H9 (cell line): Measurements from ENCODE around the gene SLC29A4. TPM values are rescaled to one million over a fixed set of nuclear protein-coding genes. Genes with fewer than 3 reads are reported as not detected.

Experiments used
- DNase-seq: peaks from one replicate; pipeline ENCODE4 v3.0.0-alpha.2; 2017
- H2AFZ ChIP-seq: one replicate; pipeline ENCODE4 v1.6.1; 2013; ENCODE audit warnings: mild to moderate bottlenecking, low read length, control low read depth, moderate library complexity
- H2AK5ac ChIP-seq: 2 replicates; pipeline ENCODE4 v1.6.1; 2013; ENCODE audit warnings: low read length, control low read depth, mixed read lengths; ENCODE audit not compliant: insufficient read length
- H2BK120ac ChIP-seq: one replicate; pipeline ENCODE4 v1.6.1; 2013; ENCODE audit warnings: low read depth, mild to moderate bottlenecking, low read length, control low read depth, inconsistent platforms; ENCODE audit not compliant: poor library complexity, severe bottlenecking
- H2BK12ac ChIP-seq: 2 replicates; pipeline ENCODE4 v1.6.1; 2013; ENCODE audit warnings: low read length, control low read depth, mixed read lengths, low read depth; ENCODE audit not compliant: insufficient read length
- H2BK15ac ChIP-seq: 2 replicates; pipeline ENCODE4 v1.6.1; 2013; ENCODE audit warnings: low read depth, low read length, control low read depth
- H2BK20ac ChIP-seq: one replicate; pipeline ENCODE4 v1.6.1; 2013; ENCODE audit warnings: low read depth, mild to moderate bottlenecking, low read length, control low read depth, inconsistent platforms; ENCODE audit not compliant: poor library complexity, severe bottlenecking
- H2BK5ac ChIP-seq: 2 replicates; pipeline ENCODE4 v1.6.1; 2013; ENCODE audit warnings: low read length, control low read depth, mixed read lengths; ENCODE audit not compliant: insufficient read length
- H3K14ac ChIP-seq: 2 replicates; pipeline ENCODE4 v1.6.1; 2013; ENCODE audit warnings: low read length, control low read depth; ENCODE audit not compliant: insufficient read depth
- H3K18ac ChIP-seq: 2 replicates; pipeline ENCODE4 v1.6.1; 2013; ENCODE audit warnings: low read depth, mild to moderate bottlenecking, mixed read lengths, low read length, control low read depth; ENCODE audit not compliant: insufficient read length
- H3K23ac ChIP-seq: 2 replicates; pipeline ENCODE4 v1.6.1; 2013; ENCODE audit warnings: low read length, control low read depth, mixed read lengths, low read depth; ENCODE audit not compliant: insufficient read length
- H3K23me2 ChIP-seq: 2 replicates; pipeline ENCODE4 v1.6.1; 2013; ENCODE audit warnings: low read depth, mild to moderate bottlenecking, mixed read lengths, low read length, control low read depth; ENCODE audit not compliant: insufficient read length, poor library complexity, severe bottlenecking
- H3K27ac ChIP-seq: 2 replicates; pipeline ENCODE4 v1.5.1; 2013; ENCODE audit warnings: low read length, control low read depth, mixed read lengths, low read depth; ENCODE audit not compliant: insufficient read length
- H3K27me3 ChIP-seq: 2 replicates; pipeline ENCODE4 v1.6.1; 2013; ENCODE audit warnings: low read length, control low read depth, inconsistent platforms; ENCODE audit not compliant: insufficient read depth
- H3K4ac ChIP-seq: 2 replicates; pipeline ENCODE4 v1.6.1; 2013; ENCODE audit warnings: low read depth, mild to moderate bottlenecking, control low read depth, inconsistent platforms, low read length, moderate library complexity
- H3K4me1 ChIP-seq: 2 replicates; pipeline ENCODE4 v1.6.1; 2013; ENCODE audit warnings: low read length, control low read depth, inconsistent platforms; ENCODE audit not compliant: insufficient read depth
- H3K4me2 ChIP-seq: 2 replicates; pipeline ENCODE4 v1.6.1; 2013; ENCODE audit warnings: low read length, control low read depth, mixed read lengths; ENCODE audit not compliant: insufficient read length, insufficient read depth
- H3K56ac ChIP-seq: 2 replicates; pipeline ENCODE4 v1.6.1; 2013; ENCODE audit warnings: low read depth, mild to moderate bottlenecking, mixed read lengths, low read length, control low read depth; ENCODE audit not compliant: insufficient read length
- H3K79me1 ChIP-seq: 2 replicates; pipeline ENCODE4 v1.6.1; 2013; ENCODE audit warnings: low read depth, mild to moderate bottlenecking, moderate library complexity, low read length, control low read depth, inconsistent platforms; ENCODE audit not compliant: insufficient read depth, poor library complexity, severe bottlenecking
- H3K79me2 ChIP-seq: 2 replicates; pipeline ENCODE4 v1.6.1; 2013; ENCODE audit warnings: low read length, control low read depth, inconsistent platforms; ENCODE audit not compliant: insufficient read depth
- H3K9ac ChIP-seq: 2 replicates; pipeline ENCODE4 v1.6.1; 2013; ENCODE audit warnings: low read length, control low read depth, mixed read lengths; ENCODE audit not compliant: insufficient read length; ENCODE audit errors: extremely low read depth
- H3K9me3 ChIP-seq: one replicate; pipeline ENCODE4 v1.6.1; 2013; ENCODE audit warnings: low read depth, low read length, inconsistent platforms; ENCODE audit not compliant: control insufficient read depth
- H3T11ph ChIP-seq: one replicate; pipeline ENCODE4 v1.6.1; 2013; ENCODE audit warnings: mild to moderate bottlenecking, low read length, control low read depth, inconsistent platforms
- H4K20me1 ChIP-seq: one replicate; pipeline ENCODE4 v1.6.1; 2013; ENCODE audit not compliant: control insufficient read depth, insufficient read length, insufficient read depth
- H4K5ac ChIP-seq: 2 replicates; pipeline ENCODE4 v1.6.1; 2013; ENCODE audit warnings: low read depth, mild to moderate bottlenecking, mixed read lengths, low read length, control low read depth; ENCODE audit not compliant: insufficient read length
- H4K8ac ChIP-seq: replicated peaks from 2 replicates; pipeline ENCODE4 v1.6.1; 2013; ENCODE audit warnings: low read length, control low read depth, mixed read lengths, low read depth; ENCODE audit not compliant: insufficient read length
- H4K91ac ChIP-seq: 2 replicates; pipeline ENCODE4 v1.6.1; 2013; ENCODE audit warnings: low read depth, mild to moderate bottlenecking, moderate library complexity, mixed read lengths, low read length, control low read depth; ENCODE audit not compliant: insufficient read length
- H3K27ac Mint-ChIP-seq, 3 experiments: 2 replicates in 2 of 3; 3 replicates in 1 of 3; pipeline ENCODE4 v1.8.0; 2020 to 2021; ENCODE audit warnings: mixed read lengths in 3 of 3, mild to moderate bottlenecking in 1 of 3, moderate library complexity in 1 of 3
- H3K27me3 Mint-ChIP-seq: 2 replicates; pipeline ENCODE4 v1.8.0; 2021; ENCODE audit warnings: low read depth, mild to moderate bottlenecking, moderate library complexity, mixed read lengths
- H3K36me3 Mint-ChIP-seq, 3 experiments: 2 replicates in 2 of 3; 3 replicates in 1 of 3; pipeline ENCODE4 v1.8.0; 2020 to 2021; ENCODE audit warnings: low read depth in 3 of 3, mixed read lengths in 3 of 3; ENCODE audit not compliant: insufficient read depth in 1 of 3
- H3K4me1 Mint-ChIP-seq, 2 experiments: 2 replicates each; pipeline ENCODE4 v1.8.0; 2020; ENCODE audit warnings: mixed read lengths in 2 of 2
- H3K4me3 Mint-ChIP-seq, 2 experiments: 2 replicates in 1 of 2; 3 replicates in 1 of 2; pipeline ENCODE4 v1.8.0; 2020 to 2021; ENCODE audit warnings: mild to moderate bottlenecking in 2 of 2, mixed read lengths in 2 of 2, moderate library complexity in 1 of 2
- H3K9me3 Mint-ChIP-seq, 2 experiments: 2 replicates in 1 of 2; 3 replicates in 1 of 2; pipeline ENCODE4 v1.8.0; 2020; ENCODE audit warnings: mild to moderate bottlenecking in 2 of 2, mixed read lengths in 2 of 2, moderate library complexity in 1 of 2
- WGBS: extraction: QIAGEN DNeasy Blood & Tissue Kit; methylation state at CpG from one replicate; pipeline ENCODE4 v1.1.7; 2013; ENCODE audit warnings: missing lambda C conversion rate, low lambda C conversion rate, mixed read lengths; ENCODE audit not compliant: insufficient read length; ENCODE audit errors: extremely low coverage; 5-methylcytosine and 5-hydroxymethylcytosine counted together
- total RNA-seq: library from RNA; stranded (reverse); gene quantifications from 2 replicates; pipeline ENCODE4 v1.2.1, GENCODE V29; 2021
- TF ChIP-seq, protein P1 (sequence below): fragments of 200-600 bp; sonication (generic); conservative IDR thresholded peaks from 3 replicates; pipeline ENCODE4 v1.8.0; 2021; ENCODE audit warnings: antibody characterized with exemption, mild to moderate bottlenecking

SLC29A4 gene
- total RNA-seq, 1 experiment from 2014 or later: 12.4 TPM

- DNase-seq: no peak
- Histone ChIP-seq H3K4me2 (no peak overlapping the region), H3K79me1 (no peaks in the 10 kb centered on the region), H3K27ac (no peak overlapping the region), H3K9me3 (no peaks in the 10 kb centered on the region), H3K4me1 (no peaks in the 10 kb centered on the region), H3K9ac (no peak overlapping the region), H3K23ac (no peak overlapping the region), H4K8ac (no peak overlapping the region), H2BK120ac (no peak overlapping the region), H3K56ac (no peak overlapping the region), H2AK5ac (no peak overlapping the region), H3K14ac (no peak overlapping the region), H2BK15ac (no peak overlapping the region), H3K79me2 (no peaks in the 10 kb centered on the region), H3K27me3 (no peaks in the 10 kb centered on the region), H2BK5ac (no peak overlapping the region), H4K5ac (no peak overlapping the region), H3K18ac (no peak overlapping the region), H2BK20ac (no peak overlapping the region), H3K23me2 (no peaks in the 10 kb centered on the region), H4K91ac (no peak overlapping the region), H2BK12ac (no peak overlapping the region), H3T11ph (no peak overlapping the region), H4K20me1 (no peaks in the 10 kb centered on the region), H3K4ac (no peak overlapping the region), H2AFZ (no peak overlapping the region)
- Mint-ChIP-seq H3K9me3 (no peaks in the 10 kb centered on the region), H3K27me3 (peaks cover 6% of the 10 kb centered on the region), H3K4me3 (peak overlapping the region in 1 of 2 experiments; percentile 56; a peak in 2 of 5 replicates), H3K36me3 (peaks cover 0 to 16% (median 7%) of the 10 kb centered on the region in 3 experiments; a peak in 3 of 7 replicates), H3K4me1 (no peaks in the 10 kb centered on the region), H3K27ac (no peak overlapping the region)
- TF ChIP-seq, protein P1, sequence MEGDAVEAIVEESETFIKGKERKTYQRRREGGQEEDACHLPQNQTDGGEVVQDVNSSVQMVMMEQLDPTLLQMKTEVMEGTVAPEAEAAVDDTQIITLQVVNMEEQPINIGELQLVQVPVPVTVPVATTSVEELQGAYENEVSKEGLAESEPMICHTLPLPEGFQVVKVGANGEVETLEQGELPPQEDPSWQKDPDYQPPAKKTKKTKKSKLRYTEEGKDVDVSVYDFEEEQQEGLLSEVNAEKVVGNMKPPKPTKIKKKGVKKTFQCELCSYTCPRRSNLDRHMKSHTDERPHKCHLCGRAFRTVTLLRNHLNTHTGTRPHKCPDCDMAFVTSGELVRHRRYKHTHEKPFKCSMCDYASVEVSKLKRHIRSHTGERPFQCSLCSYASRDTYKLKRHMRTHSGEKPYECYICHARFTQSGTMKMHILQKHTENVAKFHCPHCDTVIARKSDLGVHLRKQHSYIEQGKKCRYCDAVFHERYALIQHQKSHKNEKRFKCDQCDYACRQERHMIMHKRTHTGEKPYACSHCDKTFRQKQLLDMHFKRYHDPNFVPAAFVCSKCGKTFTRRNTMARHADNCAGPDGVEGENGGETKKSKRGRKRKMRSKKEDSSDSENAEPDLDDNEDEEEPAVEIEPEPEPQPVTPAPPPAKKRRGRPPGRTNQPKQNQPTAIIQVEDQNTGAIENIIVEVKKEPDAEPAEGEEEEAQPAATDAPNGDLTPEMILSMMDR: peak; percentile 32; the same call in 2 of the 3 replicates
- no CpG with 5 or more reads among the region's 25 CpGs for WGBS
Measured at GRCh38 chr7:5302577-5302976, 19.8 kb downstream of the SLC29A4 start.
